ENCODE measurements around the gene WDR88.
"Not testable (repeated sequence)": the region's sequence is repeated elsewhere in the genome, so short reads cannot be mapped to it uniquely, and the experiment has no call there.

WDR88 gene

DNA sequence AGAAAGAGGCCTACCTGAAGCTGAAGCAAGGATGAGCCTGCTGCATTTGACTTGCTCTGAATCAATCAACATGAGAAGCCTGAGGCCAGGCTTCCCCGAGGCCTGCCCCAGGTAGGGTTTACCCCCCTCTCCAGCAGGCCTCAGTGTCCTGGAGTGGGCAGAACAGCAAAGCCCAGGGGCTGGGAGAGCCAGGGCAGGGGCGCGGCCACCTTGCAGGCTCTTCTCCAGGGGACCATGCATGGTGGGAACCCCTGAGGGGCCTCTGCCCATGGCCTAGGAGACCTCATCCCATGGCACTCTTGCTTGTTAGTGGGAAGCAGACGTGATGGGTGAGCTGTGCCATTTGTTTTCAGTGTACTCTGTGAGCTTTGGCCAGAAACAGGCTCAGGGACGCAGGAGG lies 42.3 kb downstream of the WDR88 start:
- DNase-seq: no peak

DNA sequence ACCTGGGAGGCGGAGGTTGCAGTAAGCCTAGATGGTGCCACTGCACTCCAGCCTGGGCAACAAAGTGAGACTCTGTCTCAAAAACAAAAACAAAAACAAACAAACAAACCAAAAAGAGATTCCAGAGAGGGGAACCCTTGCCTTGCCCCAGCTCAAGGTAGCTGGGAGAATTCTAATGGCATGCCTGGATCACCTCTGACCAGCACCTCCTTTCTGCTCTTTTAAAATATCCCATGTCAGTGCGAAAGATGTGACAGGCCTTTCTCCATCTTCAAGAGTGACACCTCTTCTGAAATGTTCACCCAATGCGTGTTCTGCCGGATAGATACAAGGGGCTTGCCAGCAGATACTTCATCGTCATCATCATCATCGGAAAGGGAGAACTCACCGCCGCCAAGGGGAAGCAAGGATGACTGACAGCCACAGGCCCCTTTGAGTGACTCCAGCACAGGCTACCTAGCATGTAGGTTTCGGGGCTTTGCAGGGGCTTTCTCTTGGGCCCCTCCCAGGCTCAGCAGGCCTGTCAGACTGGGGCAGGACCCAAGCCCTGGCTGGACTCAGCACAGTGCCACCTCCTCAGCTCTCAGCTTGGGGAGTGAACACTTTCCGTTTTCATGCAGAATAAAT lies 43.4 kb downstream of the WDR88 start:
- no peak for DNase-seq

GRCh38 chr19:33175886-33176669 lies 44.2 kb downstream of the WDR88 start:
- DNase-seq: peak in 3 of 14 donors; percentile 54 to 87 (median 66)

DNA sequence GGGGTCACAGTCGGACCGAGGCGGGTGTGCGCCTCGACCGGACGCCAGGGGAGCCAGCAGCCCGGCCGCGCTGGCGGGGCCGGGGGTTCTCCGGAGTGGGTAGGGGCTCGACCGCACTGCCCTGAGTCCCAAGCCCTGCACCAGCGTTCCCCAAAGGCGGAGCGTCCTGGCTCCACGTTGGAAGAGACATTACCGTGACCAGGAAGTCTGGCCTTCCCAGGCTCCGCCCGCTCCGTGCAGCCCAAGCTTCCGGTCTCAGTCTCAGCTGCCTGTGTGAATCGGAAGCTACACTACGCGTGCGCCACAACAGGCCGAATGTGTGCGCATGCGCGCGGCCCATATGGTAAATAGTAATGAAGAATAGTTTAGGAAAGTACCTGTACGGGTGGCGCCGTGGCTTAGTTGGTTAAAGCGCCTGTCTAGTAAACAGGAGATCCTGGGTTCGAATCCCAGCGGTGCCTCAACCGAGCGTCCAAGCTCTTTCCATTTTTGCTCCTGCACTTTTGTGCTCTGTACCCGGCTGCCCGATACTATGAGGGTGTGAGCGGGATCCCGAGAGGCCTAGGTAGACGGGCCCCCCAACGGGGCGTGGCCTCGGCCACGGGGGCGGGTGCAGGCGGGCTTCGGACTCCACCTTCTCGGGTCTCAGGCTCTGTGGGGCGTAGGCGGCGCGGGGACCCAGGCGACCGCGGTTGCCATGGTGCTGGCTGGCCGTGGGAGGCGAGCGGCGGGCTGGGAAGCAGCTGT lies 44.9 kb downstream of the WDR88 start:
- DNase-seq: peak; percentile 84 to 98 (median 96)

- peak in 4 of 14 donors; percentile 74 to 90 (median 84) for DNase-seq
Measured at GRCh38 chr19:33177417-33177979, 45.6 kb downstream of the WDR88 start.

GRCh38 chr19:33186431-33187182 lies 54.7 kb downstream of the WDR88 start:
- DNase-seq: no peak

DNA sequence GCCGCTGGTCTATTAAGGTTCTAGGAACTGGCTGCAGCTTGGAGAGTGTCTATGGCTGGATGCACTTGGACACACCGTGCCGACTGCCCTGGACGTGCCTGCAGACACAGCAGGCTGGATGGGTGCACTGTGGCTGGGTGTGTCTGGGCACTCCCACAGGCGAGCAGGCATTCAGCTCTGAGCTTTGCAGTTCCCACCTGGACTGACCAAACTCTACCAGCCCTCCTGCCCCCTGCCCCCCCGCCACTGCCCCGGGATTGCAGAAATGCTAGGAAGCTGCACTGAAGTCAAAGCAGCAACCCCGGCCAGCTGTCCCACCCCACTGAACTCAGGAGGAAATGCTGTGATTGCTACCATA lies 55.2 kb downstream of the WDR88 start:
- no peak for DNase-seq

GRCh38 chr19:33189453-33189852 lies 57.5 kb downstream of the WDR88 start:
- DNase-seq: no peak

GRCh38 chr19:33191092-33191491 lies 59.2 kb downstream of the WDR88 start:
- DNase-seq: not testable (repeated sequence)

DNA sequence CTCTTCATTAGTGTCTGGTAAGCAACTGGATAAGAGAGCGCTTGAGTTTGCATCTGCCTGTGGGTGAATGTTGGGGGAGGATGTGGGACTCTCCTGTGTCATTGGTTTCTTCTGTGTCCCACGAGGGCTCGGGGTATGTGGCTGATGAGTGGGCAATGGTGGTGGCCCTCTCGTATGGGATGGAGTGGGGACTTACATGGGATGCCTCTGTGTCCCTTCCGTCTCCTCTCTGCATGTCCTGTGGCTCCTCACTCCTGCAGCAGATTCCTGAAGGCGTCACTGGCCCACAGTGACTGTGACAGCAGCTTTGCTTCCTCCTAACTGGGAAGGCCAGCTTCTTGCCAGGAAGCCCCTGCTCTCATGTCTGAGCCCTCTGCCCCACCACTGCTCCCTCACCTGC lies 59.6 kb downstream of the WDR88 start:
- DNase-seq: no peak

DNA sequence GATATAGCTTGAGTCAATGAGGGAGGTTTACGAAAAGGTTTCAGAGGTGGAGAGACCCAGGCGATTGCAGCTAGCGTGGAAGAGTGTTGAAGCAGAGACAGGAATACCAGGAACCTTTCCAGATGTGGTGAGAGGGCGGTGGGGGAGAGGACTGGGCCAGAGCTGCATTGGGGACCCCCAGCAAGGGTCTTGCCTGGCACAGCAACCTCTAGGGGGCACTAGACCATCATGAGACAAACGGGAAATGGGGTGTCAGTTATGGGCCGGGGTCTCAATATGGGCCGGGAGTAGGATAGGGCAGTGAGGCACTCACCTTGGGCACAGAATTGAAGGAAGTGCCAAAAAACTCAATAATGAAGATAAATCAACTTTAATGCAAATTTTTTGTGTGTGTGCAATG lies 60.1 kb downstream of the WDR88 start:
- DNase-seq: no peak

- peak in 1 of 14 donors; percentile 48 for DNase-seq
Measured at GRCh38 chr19:33193269-33193864, 61.5 kb downstream of the WDR88 start.

DNA sequence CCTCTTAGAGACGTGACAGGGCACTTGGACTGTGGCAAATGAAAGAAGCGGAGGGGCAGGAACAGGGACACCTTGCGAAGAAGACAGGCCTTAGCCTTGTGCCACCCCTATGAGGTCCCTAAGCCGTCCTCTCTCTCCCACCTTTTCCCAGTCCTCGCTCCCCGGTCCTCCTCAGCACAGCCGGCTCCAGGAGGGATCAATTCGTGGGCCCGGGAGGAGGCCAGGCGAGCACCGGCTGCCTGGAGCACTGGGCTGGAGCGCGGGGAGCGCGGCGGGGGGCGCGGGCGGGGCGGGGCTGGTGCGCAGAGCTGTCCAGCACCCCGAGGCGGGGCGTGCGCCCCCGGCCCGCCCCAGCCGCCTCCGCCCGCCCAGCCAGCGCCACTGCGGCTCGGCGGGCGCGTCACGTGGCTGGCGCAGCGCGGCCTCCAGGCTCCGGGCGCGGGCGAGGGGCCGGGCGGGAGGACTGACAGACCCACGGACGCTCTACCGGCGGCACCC lies 62.0 kb downstream of the WDR88 start, which contains the start of gene LRP3:
LRP3 (plus strand) TSS at position 466 of the 498 bp plus-strand sequence. CDS start 456 bp downstream, outside the sequence.
- peak in 8 of 14 donors; percentile 32 to 71 (median 41) for DNase-seq

GRCh38 chr19:33194532-33194885 lies 62.6 kb downstream of the WDR88 start:
- peak in 2 of 14 donors; percentile 41 to 48 for DNase-seq

- peak in 4 of 14 donors; percentile 16 to 48 (median 36) for DNase-seq
Measured at GRCh38 chr19:33194886-33195644, 63.2 kb downstream of the WDR88 start.

DNA sequence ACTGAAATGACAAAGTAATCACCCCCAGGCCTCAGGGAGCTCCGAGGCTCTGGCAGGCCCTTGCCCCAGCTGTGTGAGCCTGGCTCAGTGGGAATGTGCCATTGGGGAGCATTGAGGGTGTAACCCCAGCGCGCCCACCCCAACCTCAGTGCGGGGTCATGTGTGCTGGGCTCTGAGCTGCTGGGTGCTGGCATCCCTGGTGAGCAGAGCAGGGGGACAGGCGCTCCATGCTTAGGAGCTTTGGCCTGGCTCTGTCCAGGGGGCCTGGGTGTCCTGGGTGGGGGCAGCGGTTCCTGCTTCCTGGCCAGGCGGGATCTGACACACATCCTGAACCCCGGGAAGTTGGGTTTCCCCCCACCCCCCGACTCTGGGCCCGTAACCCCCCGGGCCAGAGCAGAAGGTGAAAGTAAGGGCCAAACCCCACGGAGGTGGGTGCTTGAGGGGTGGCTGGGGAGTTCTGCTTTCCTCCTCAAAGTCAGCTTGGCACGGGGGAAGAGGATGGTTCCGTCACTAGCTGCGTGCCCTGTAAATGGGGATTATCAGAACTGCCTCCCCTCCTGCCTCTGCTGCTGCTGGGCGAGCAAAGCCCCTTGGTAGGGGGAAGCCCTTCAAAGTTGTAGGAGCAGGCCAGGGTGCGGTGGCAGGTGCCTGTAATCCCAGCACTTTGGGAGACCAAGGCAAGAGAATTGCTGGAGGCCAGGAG lies 63.9 kb downstream of the WDR88 start:
- DNase-seq: no peak

DNA sequence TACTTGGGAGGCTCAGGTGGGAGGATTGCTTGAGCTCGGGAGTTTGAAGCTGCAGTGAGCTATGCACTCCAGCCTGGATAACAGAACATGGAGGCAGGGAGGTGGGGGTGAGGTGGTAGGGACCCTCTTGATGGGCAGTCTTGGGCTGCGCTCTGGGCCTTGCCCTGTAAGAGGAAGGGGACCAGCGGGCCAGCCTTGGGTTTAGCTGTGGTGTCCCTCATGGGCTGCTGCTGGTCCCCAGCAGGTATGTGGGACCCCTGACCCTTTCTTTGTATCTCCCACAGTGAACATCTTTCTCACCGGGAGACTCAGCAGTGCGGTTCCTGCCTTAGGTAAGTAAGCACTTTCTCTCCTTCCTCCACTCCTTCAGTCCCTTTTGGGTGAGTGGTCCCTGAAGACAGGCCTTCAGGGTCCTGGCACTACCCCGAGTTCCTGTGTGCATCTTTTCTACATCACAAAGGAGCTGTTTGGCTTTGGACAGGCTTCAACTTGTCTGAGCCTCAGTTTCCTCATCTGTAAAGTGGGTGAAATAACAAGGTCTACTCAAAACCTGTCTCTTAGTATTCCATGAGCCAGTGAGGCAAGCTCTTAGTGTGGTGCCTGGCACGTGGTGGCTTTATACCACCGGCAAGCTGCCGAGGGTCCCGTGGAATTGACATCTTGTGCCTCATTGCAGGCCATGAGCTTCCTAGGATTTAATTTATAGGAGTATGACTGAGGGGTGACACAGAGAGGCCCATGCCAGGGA lies 64.7 kb downstream of the WDR88 start:
- no peak for DNase-seq

GRCh38 chr19:33197591-33198000 lies 65.7 kb downstream of the WDR88 start:
- DNase-seq: no peak

- DNase-seq: no peak
Measured at GRCh38 chr19:33198169-33198568, 66.3 kb downstream of the WDR88 start.
